ENCODE measurements around the gene MAPRE2.
"Not testable (repeated sequence)": the region's sequence is repeated elsewhere in the genome, so short reads cannot be mapped to it uniquely, and the experiment has no call there.

The MAPRE2 gene

GRCh38 chr18:35167857-35168256 lies 126.6 kb downstream of the MAPRE2 start:
- no peak overlapping the region for H3K4me3 ChIP-seq (ENCODE audit: low read length)
- TF ChIP-seq CTCF (conservative IDR thresholded peaks at IDR 0.05; ENCODE audit: low read depth, low read length): no peak
- no peak for DNase-seq (ENCODE audit: low read depth)

GRCh38 chr18:35170323-35170722 lies 129.1 kb downstream of the MAPRE2 start:
- DNase-seq (ENCODE audit: low read depth); H3K4me3 ChIP-seq (ENCODE audit: low read length): not testable (repeated sequence)

- no peak overlapping the region for H3K4me3 ChIP-seq (ENCODE audit: low read length)
- no peak for DNase-seq (ENCODE audit: low read depth)
- TF ChIP-seq CTCF (conservative IDR thresholded peaks at IDR 0.05; ENCODE audit: low read depth, low read length): no peak
These were observed 130.2 kb downstream of the MAPRE2 start for GRCh38 chr18:35171315-35171987.

GRCh38 chr18:35172009-35172408 lies 130.8 kb downstream of the MAPRE2 start:
- H3K4me3 ChIP-seq (ENCODE audit: low read length): no peak overlapping the region
- DNase-seq (ENCODE audit: low read depth): no peak
- no peak for TF ChIP-seq CTCF (conservative IDR thresholded peaks at IDR 0.05; ENCODE audit: low read depth, low read length)

GRCh38 chr18:35172451-35173035 lies 131.3 kb downstream of the MAPRE2 start:
- H3K4me3 ChIP-seq (ENCODE audit: low read length): no peak overlapping the region
- TF ChIP-seq CTCF (conservative IDR thresholded peaks at IDR 0.05; ENCODE audit: low read depth, low read length): no peak
- DNase-seq (ENCODE audit: low read depth): no peak

- no peak overlapping the region for H3K4me3 ChIP-seq (ENCODE audit: low read length)
- TF ChIP-seq CTCF (conservative IDR thresholded peaks at IDR 0.05; ENCODE audit: low read depth, low read length): no peak
- no peak for DNase-seq (ENCODE audit: low read depth)
These were observed 133.0 kb downstream of the MAPRE2 start for GRCh38 chr18:35174093-35174731.

GRCh38 chr18:35174745-35175144 lies 133.5 kb downstream of the MAPRE2 start:
- H3K4me3 ChIP-seq (ENCODE audit: low read length): no peak overlapping the region
- TF ChIP-seq CTCF (conservative IDR thresholded peaks at IDR 0.05; ENCODE audit: low read depth, low read length): no peak
- DNase-seq (ENCODE audit: low read depth): no peak

Measured in retinal pigment epithelial cell (primary cell).